SK-N-SH (cell line): ENCODE measurements around the gene CNTNAP2.

Experiments
- CTCF ChIP-seq: fragments of 200-600 bp; sonication (generic); IDR thresholded peaks from 2 replicates; pipeline ENCODE4 v1.6.1; 2017; ENCODE audit warnings: antibody characterized with exemption, mild to moderate bottlenecking, moderate library complexity
- FOXM1 ChIP-seq: IDR thresholded peaks from 2 replicates; pipeline ENCODE4 v1.4.0; 2012; ENCODE audit warnings: low read depth, mild to moderate bottlenecking
- GATA2 ChIP-seq: sonication (generic); formaldehyde crosslinking; IDR thresholded peaks from 2 replicates; pipeline ENCODE4 v1.5.0; 2020; ENCODE audit warnings: mild to moderate bottlenecking, missing genetic modification reagents
- MAX ChIP-seq: IDR thresholded peaks from 2 replicates; pipeline ENCODE4 v1.4.0; 2012; ENCODE audit warnings: low read depth
- POLR2AphosphoS5 ChIP-seq: IDR thresholded peaks from 2 replicates; pipeline ENCODE4 v1.6.1; 2012; ENCODE audit warnings: low read depth, low read length
- REST ChIP-seq: IDR thresholded peaks from 2 replicates; pipeline ENCODE4 v1.6.1; 2012; ENCODE audit warnings: mild to moderate bottlenecking, low read depth, low read length, moderate library complexity
- RXRA ChIP-seq: IDR thresholded peaks from 2 replicates; pipeline ENCODE4 v1.4.0; 2012; ENCODE audit warnings: low read depth, mild to moderate bottlenecking, borderline replicate concordance
- SIN3A ChIP-seq: IDR thresholded peaks from 2 replicates; pipeline ENCODE4 v1.6.1; 2012; ENCODE audit warnings: low read depth, mild to moderate bottlenecking, low read length, moderate library complexity, borderline replicate concordance
- SMC3 ChIP-seq: IDR thresholded peaks from 2 replicates; pipeline ENCODE4 v1.6.1; 2012; ENCODE audit warnings: low read depth, low read length, improper control_type of control experiment
- TAF1 ChIP-seq: IDR thresholded peaks from 2 replicates; pipeline ENCODE4 v1.6.1; 2012; ENCODE audit warnings: low read depth, mild to moderate bottlenecking, low read length, moderate library complexity, borderline replicate concordance
- USF1 ChIP-seq: IDR thresholded peaks from 2 replicates; pipeline ENCODE4 v1.4.0; 2012; ENCODE audit warnings: low read depth, borderline replicate concordance
- YY1 ChIP-seq: IDR thresholded peaks from 2 replicates; pipeline ENCODE4 v1.4.0; 2012; ENCODE audit warnings: low read depth, mild to moderate bottlenecking

DNA sequence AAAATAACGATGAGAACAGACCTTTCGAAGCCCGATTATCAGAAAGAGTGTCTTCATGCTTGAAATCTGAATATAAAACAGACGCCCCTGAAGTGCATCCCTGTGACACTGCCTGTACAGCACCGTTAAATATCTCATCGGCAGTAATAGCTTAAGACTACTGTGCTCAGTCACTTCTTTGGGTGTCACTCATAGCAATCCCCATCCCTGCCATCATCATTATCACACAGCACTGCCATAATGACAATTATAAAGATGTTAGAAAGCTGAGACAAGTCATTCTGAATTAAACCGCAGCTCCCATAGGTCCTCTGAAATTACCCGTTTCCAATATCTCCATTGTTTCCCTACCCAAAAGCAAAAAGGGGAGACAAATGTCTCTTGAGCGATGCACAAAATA is 1906.2 kb downstream of the CNTNAP2 start:
- TF ChIP-seq USF1 (no peak), CTCF (no peak), SIN3A (no peak), YY1 (no peak), MAX (no peak), RXRA (no peak), TAF1 (no peak), REST (no peak), GATA2 (CRISPR knock-in tag) (no peak), POLR2AphosphoS5 (no peak), SMC3 (no peak), FOXM1 (no peak)
